Ovary (tissue), 3 donors: ENCODE results near the gene CDC20B.
"Not testable (repeated sequence)": the region's sequence is repeated elsewhere in the genome, so short reads cannot be mapped to it uniquely, and the experiment has no call there.

ENCODE experiments used
- CTCF ChIP-seq, 3 donors: fragments of 450-650 bp in 2 of 3; fragments of 200-600 bp in 1 of 3; IDR thresholded peaks; one replicate each; pipeline versions ENCODE4 v1.5.1 to v1.8.0; 2016 to 2022; ENCODE audit warnings: antibody characterized with exemption in 3 of 3, mild to moderate bottlenecking in 1 of 3
- EP300 ChIP-seq: sonication (generic); formaldehyde crosslinking; IDR thresholded peaks from one replicate; pipeline ENCODE4 v1.6.1; 2017; ENCODE audit warnings: antibody characterized with exemption
- donor health status: DM: no; HTN: no; CAD: no.

DNA sequence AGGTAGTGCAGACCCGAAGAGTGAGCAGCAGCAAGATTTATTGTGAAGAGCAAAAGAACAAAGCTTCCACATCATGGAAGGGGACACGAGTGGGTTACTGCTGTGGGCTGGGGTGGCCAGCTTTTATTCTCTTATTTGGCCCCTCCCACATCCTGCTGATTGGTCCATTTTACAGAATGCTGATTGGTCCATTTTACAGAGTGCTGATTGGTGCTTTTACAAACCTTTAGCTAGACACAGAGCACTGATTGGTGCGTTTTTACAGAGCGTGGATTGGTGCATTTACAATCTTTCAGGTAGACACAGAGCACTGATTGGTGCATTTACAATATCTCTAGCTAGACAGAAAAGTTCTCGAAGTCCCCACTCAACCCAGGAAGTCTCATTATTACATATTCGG is 82.0 kb downstream of the CDC20B start:
- TF ChIP-seq CTCF (IDR thresholded peaks at IDR 0.05); EP300: not testable (repeated sequence)
